A549 (cell line): ENCODE measurements around the gene UNC5A. TPM values are rescaled to one million over a fixed set of nuclear protein-coding genes. Genes with fewer than 3 reads are reported as not detected.

ENCODE experiments used
- ATAC-seq, 2 experiments: fragments of 200-7000 bp in 1 of 2; fragments of >200 bp in 1 of 2; cut with Nextera tagmentation in 1 of 2; cut with Tn5 transposase in 1 of 2; 3 replicates each; pipeline versions ENCODE4 v1.8.0 to v1.9.1; 2018 to 2020; ENCODE audit warnings: mild to moderate bottlenecking in 1 of 2, moderate library complexity in 1 of 2
- CTCF ChIA-PET: fragments of 300-600 bp; sonication (Branson Sonifier 250); formaldehyde crosslinking; extraction: SDS; loops from one replicate; lab custom pipeline; 2021; ENCODE audit warnings: antibody characterized with exemption, inconsistent platforms; lab: Yijun Ruan, JAX
- POLR2A ChIA-PET: fragments of 350-600 bp; formaldehyde crosslinking; extraction: SDS; loops from one replicate; lab custom pipeline; 2021; ENCODE audit warnings: antibody characterized with exemption, inconsistent platforms; lab: Yijun Ruan, JAX
- DNase-seq, 2 experiments: peaks; one replicate each; pipeline versions ENCODE4 v3.0.0 to v3.0.0-alpha.2; 2011 to 2016; ENCODE audit warnings: low read depth in 1 of 2, low spot score in 1 of 2
- FAIRE-seq: peaks from 2 replicates; lab custom pipeline; 2011; peaks lifted over from hg19 to GRCh38; lab: Jason Lieb, UNC
- H3K27ac ChIP-seq, 2 experiments: fragments of >200 bp; sonication (Bioruptor Twin); formaldehyde crosslinking; 3 replicates each; pipeline ENCODE4 v1.5.1; 2016 to 2017
- H3K4me1 ChIP-seq: fragments of >200 bp; sonication (Bioruptor Twin); formaldehyde crosslinking; 3 replicates; pipeline ENCODE4 v1.6.1; 2016
- H3K4me2 ChIP-seq: fragments of >200 bp; sonication (Bioruptor Twin); formaldehyde crosslinking; 3 replicates; pipeline ENCODE4 v1.6.1; 2016
- H3K4me3 ChIP-seq: fragments of >200 bp; sonication (Bioruptor Twin); formaldehyde crosslinking; 3 replicates; pipeline ENCODE4 v1.5.1; 2016
- H3K9me3 ChIP-seq: fragments of >200 bp; sonication (Bioruptor Twin); formaldehyde crosslinking; 3 replicates; pipeline ENCODE4 v1.6.1; 2016
- BHLHE40 ChIP-seq: IDR thresholded peaks from 2 replicates; pipeline ENCODE4 v1.6.1; 2012; ENCODE audit warnings: low read depth, low read length, inconsistent platforms
- CBX2 ChIP-seq: fragments of 200-600 bp; sonication (generic); IDR thresholded peaks from 2 replicates; pipeline ENCODE4 v1.6.1; 2016; ENCODE audit warnings: low read depth, mild to moderate bottlenecking, borderline replicate concordance
- CEBPB ChIP-seq, 2 experiments: fragments of >200 bp in 1 of 2; sonication (Bioruptor Twin) in 1 of 2; formaldehyde crosslinking in 1 of 2; IDR thresholded peaks; 2 replicates each; pipeline ENCODE4 v1.6.1; 2012 to 2016
- CHD4 ChIP-seq: fragments of 200-600 bp; sonication (generic); IDR thresholded peaks from 2 replicates; pipeline ENCODE4 v1.6.1; 2016; ENCODE audit warnings: antibody characterized with exemption, mild to moderate bottlenecking, borderline replicate concordance
- E2F6 ChIP-seq: IDR thresholded peaks from 2 replicates; pipeline ENCODE4 v1.6.1; 2012; ENCODE audit warnings: low read depth, borderline replicate concordance
- EHF ChIP-seq: fragments of 250-450 bp; sonication (Bioruptor Pico); IDR thresholded peaks from 2 replicates; pipeline ENCODE4 v1.5.0; 2020; ENCODE audit warnings: mild to moderate bottlenecking
- ELK1 ChIP-seq: fragments of 150-350 bp; IDR thresholded peaks from 2 replicates; pipeline ENCODE4 v1.6.1; 2014; ENCODE audit warnings: low read depth, mild to moderate bottlenecking, low read length
- ESRRA ChIP-seq: fragments of 150-350 bp; IDR thresholded peaks from 2 replicates; pipeline ENCODE4 v1.6.1; 2014; ENCODE audit warnings: mild to moderate bottlenecking, low read length, borderline replicate concordance
- FOSB ChIP-seq: fragments of 250-450 bp; sonication (Bioruptor Pico); IDR thresholded peaks from 2 replicates; pipeline ENCODE4 v1.5.0; 2020; ENCODE audit warnings: mild to moderate bottlenecking, moderate library complexity
- FOSL2 ChIP-seq, 2 experiments: fragments of 450-650 bp in 1 of 2; fragments of >200 bp in 1 of 2; sonication (Bioruptor Twin) in 1 of 2; formaldehyde crosslinking; IDR thresholded peaks; 2 replicates each; pipeline versions ENCODE4 v1.5.0 to v1.6.1; 2016 to 2020; ENCODE audit warnings: mild to moderate bottlenecking in 1 of 2, moderate library complexity in 1 of 2
- HDAC2 ChIP-seq: fragments of 200-600 bp; sonication (generic); IDR thresholded peaks from 2 replicates; pipeline ENCODE4 v1.6.1; 2016
- HES2 ChIP-seq: fragments of >200 bp; sonication (Bioruptor Twin); formaldehyde crosslinking; IDR thresholded peaks from 2 replicates; pipeline ENCODE4 v1.6.1; 2016
- HEYL ChIP-seq: fragments of 250-450 bp; sonication (Bioruptor Pico); IDR thresholded peaks from 2 replicates; pipeline ENCODE4 v1.8.0; 2021; ENCODE audit warnings: mild to moderate bottlenecking, moderate library complexity
- HOXB13 ChIP-seq: fragments of 250-450 bp; sonication (Bioruptor Pico); IDR thresholded peaks from 2 replicates; pipeline ENCODE4 v1.5.0; 2020; ENCODE audit warnings: low read depth, mild to moderate bottlenecking, moderate library complexity
- JUN ChIP-seq, 2 experiments: fragments of >200 bp; sonication (Bioruptor Twin); formaldehyde crosslinking; IDR thresholded peaks; 2 replicates in 1 of 2; 3 replicates in 1 of 2; pipeline ENCODE4 v1.6.1; 2016 to 2017
- KDM1A ChIP-seq: fragments of 200-600 bp; sonication (generic); IDR thresholded peaks from 2 replicates; pipeline ENCODE4 v1.6.1; 2016; ENCODE audit warnings: low read depth, mild to moderate bottlenecking
- KDM5A ChIP-seq: fragments of 200-600 bp; sonication (generic); IDR thresholded peaks from 2 replicates; pipeline ENCODE4 v1.6.1; 2016; ENCODE audit warnings: antibody characterized with exemption, mild to moderate bottlenecking
- MAFK ChIP-seq: fragments of 450-650 bp; IDR thresholded peaks from 2 replicates; pipeline ENCODE4 v1.6.1; 2014; ENCODE audit not compliant: partially characterized antibody
- MAX ChIP-seq: IDR thresholded peaks from 2 replicates; pipeline ENCODE4 v1.6.1; 2012
- MAZ ChIP-seq: fragments of 150-350 bp; IDR thresholded peaks from 2 replicates; pipeline ENCODE4 v1.6.1; 2014; ENCODE audit warnings: antibody characterized with exemption, low read depth, low read length, borderline replicate concordance
- MYC ChIP-seq: IDR thresholded peaks from 2 replicates; pipeline ENCODE4 v1.6.1; 2012; ENCODE audit warnings: mild to moderate bottlenecking, inconsistent platforms, low read length, improper control_type of control experiment, borderline replicate concordance
- NFE2L2 ChIP-seq: fragments of 150-350 bp; conservative IDR thresholded peaks from 2 replicates; pipeline ENCODE4 v1.6.1; 2014; ENCODE audit warnings: low read length
- NPAS2 ChIP-seq: fragments of 250-450 bp; sonication (Bioruptor Pico); IDR thresholded peaks from 2 replicates; pipeline ENCODE4 v1.8.0; 2022; ENCODE audit warnings: mild to moderate bottlenecking, moderate library complexity, borderline replicate concordance
- NR3C1 ChIP-seq: fragments of >200 bp; sonication (Bioruptor Twin); formaldehyde crosslinking; IDR thresholded peaks from 3 replicates; pipeline ENCODE4 v1.6.1; 2017
- POLR2AphosphoS2 ChIP-seq: conservative IDR thresholded peaks from 2 replicates; pipeline ENCODE4 v1.6.1; 2012; ENCODE audit warnings: low read length, improper control_type of control experiment, inconsistent platforms
- REST ChIP-seq: fragments of 200-600 bp; sonication (generic); IDR thresholded peaks from 2 replicates; pipeline ENCODE4 v1.6.1; 2016; ENCODE audit warnings: antibody characterized with exemption, mild to moderate bottlenecking, moderate library complexity
- USF2 ChIP-seq: fragments of 450-650 bp; IDR thresholded peaks from 2 replicates; pipeline ENCODE4 v1.6.1; 2014; ENCODE audit warnings: antibody characterized with exemption
- ZNF302 ChIP-seq: fragments of 250-450 bp; sonication (Bioruptor Pico); IDR thresholded peaks from 2 replicates; pipeline ENCODE4 v1.9.0; 2021; ENCODE audit warnings: inconsistent platforms, mild to moderate bottlenecking, moderate library complexity
- ZSCAN20 ChIP-seq: fragments of 250-450 bp; sonication (Bioruptor Pico); IDR thresholded peaks from 2 replicates; pipeline ENCODE4 v1.8.0; 2022; ENCODE audit warnings: mild to moderate bottlenecking, moderate library complexity
- WGBS: methylation state at CpG from one replicate; pipeline ENCODE4 v1.1.6; 2017; ENCODE audit errors: missing lambda C conversion rate; 5-methylcytosine and 5-hydroxymethylcytosine counted together
- polyA plus RNA-seq, 4 experiments: library from polyadenylated mRNA; depleted of rRNA in 3 of 4; stranded (reverse); fragments of >200 nt; fragmentation: RNase III in 1 of 4; extraction: RNeasy Plus Mini Kit Qiagen cat#74134 plus additional on column Dnase treatment in 1 of 4; gene quantifications; 2 replicates in 3 of 4; 3 replicates in 1 of 4; pipeline ENCODE4 v1.2.3, GENCODE V29; 2011 to 2017

Gene UNC5A
- polyA plus RNA-seq, 2 of the 4 experiments (the other 2 are of a cell fraction) = 0.03 to 0.14 TPM

GRCh38 chr5:176880366-176881020 lies 70.1 kb downstream of the UNC5A start:
- H3K4me1 ChIP-seq = no peaks in the 10 kb centered on the region
- TF ChIP-seq MAZ (no peak), NPAS2 (CRISPR knock-in tag) (no peak), HEYL (CRISPR knock-in tag) (no peak), HES2 (no peak), BHLHE40 (no peak), MYC (no peak), USF2 (no peak), EHF (CRISPR knock-in tag) (no peak), KDM5A (no peak), E2F6 (no peak), MAX (no peak), ZNF302 (CRISPR knock-in tag) (no peak), NFE2L2 (no peak), JUN (IDR thresholded peaks at IDR 0.05) (no peak), FOSB (CRISPR knock-in tag) (no peak), CHD4 (no peak), REST (no peak), FOSL2 (IDR thresholded peaks at IDR 0.05) (no peak), FOSL2 (CRISPR knock-in tag; IDR thresholded peaks at IDR 0.05) (no peak), CBX2 (no peak), POLR2AphosphoS2 (no peak)
- POLR2A ChIA-PET = no interaction called here
- H3K4me2 ChIP-seq = no peak overlapping the region
- CTCF ChIA-PET = interaction anchor here (0.9 to 2.7 kb wide), 3 partner anchors 10 to 219 kb away, joined by 3 to 8 read pairs (median 3); no protein-coding TSS in a partner anchor
- DNase-seq (no peak), ATAC-seq (no peak), FAIRE-seq (no peak)
- no peak overlapping the region for H3K4me3 ChIP-seq
- WGBS = 81% methylated on average over 19 of the region's 26 CpGs
- H3K27ac ChIP-seq = no peak overlapping the region
- no peaks in the 10 kb centered on the region for H3K9me3 ChIP-seq

GRCh38 chr5:176881021-176881749 lies 70.8 kb downstream of the UNC5A start:
- Histone ChIP-seq H3K27ac (no peak overlapping the region), H3K4me3 (no peak overlapping the region), H3K4me1 (no peaks in the 10 kb centered on the region), H3K4me2 (no peak overlapping the region), H3K9me3 (no peaks in the 10 kb centered on the region)
- WGBS = 82% methylated on average over 17 of the region's 28 CpGs
- FAIRE-seq (no peak), ATAC-seq (no peak), DNase-seq (no peak)
- ChIA-PET POLR2A (no interaction called here), CTCF (interaction anchor here (1.1 to 2.7 kb wide), 2 partner anchors 182 to 220 kb away, joined by 3 to 8 read pairs; no protein-coding TSS in a partner anchor)
- TF ChIP-seq USF2 = no peak
- TF ChIP-seq KDM1A = no peak
- TF ChIP-seq HDAC2 = no peak
- TF ChIP-seq ESRRA = no peak
- TF ChIP-seq NR3C1 = no peak
- TF ChIP-seq ELK1 = no peak
- no peak for TF ChIP-seq NFE2L2
- no peak for TF ChIP-seq NPAS2 (CRISPR knock-in tag)
- no peak for TF ChIP-seq HOXB13 (CRISPR knock-in tag)
- no peak for TF ChIP-seq MAZ
- no peak for TF ChIP-seq CEBPB (IDR thresholded peaks at IDR 0.05)
- no peak for TF ChIP-seq MAFK
- TF ChIP-seq ZSCAN20 (CRISPR knock-in tag) = no peak
